OCI-LY3 (cell line): ENCODE measurements around the gene GDPD4.
"Not testable (repeated sequence)": the region's sequence is repeated elsewhere in the genome, so short reads cannot be mapped to it uniquely, and the experiment has no call there.

Experiments used
- EZH2phosphoT487 ChIP-seq: fragments of 200-600 bp; shearing (Covaris generic); IDR thresholded peaks from 2 replicates; pipeline ENCODE4 v1.6.1; 2018; ENCODE audit warnings: antibody characterized with exemption, mixed run types, low read depth
- TF ChIP-seq, protein P1 (sequence below): fragments of 200-600, 300-600 bp; sonication (generic); IDR thresholded peaks from 2 replicates; pipeline ENCODE4 v1.5.1; 2014; ENCODE audit warnings: antibody characterized with exemption, low read length, low read depth

- TF ChIP-seq, protein P1, sequence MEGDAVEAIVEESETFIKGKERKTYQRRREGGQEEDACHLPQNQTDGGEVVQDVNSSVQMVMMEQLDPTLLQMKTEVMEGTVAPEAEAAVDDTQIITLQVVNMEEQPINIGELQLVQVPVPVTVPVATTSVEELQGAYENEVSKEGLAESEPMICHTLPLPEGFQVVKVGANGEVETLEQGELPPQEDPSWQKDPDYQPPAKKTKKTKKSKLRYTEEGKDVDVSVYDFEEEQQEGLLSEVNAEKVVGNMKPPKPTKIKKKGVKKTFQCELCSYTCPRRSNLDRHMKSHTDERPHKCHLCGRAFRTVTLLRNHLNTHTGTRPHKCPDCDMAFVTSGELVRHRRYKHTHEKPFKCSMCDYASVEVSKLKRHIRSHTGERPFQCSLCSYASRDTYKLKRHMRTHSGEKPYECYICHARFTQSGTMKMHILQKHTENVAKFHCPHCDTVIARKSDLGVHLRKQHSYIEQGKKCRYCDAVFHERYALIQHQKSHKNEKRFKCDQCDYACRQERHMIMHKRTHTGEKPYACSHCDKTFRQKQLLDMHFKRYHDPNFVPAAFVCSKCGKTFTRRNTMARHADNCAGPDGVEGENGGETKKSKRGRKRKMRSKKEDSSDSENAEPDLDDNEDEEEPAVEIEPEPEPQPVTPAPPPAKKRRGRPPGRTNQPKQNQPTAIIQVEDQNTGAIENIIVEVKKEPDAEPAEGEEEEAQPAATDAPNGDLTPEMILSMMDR, result not testable (repeated sequence)
- TF ChIP-seq EZH2phosphoT487, result not testable (repeated sequence)
Measured at GRCh38 chr11:77300028-77300427, 1.5 kb downstream of the GDPD4 start.
